GM12873 (cell line): ENCODE data around the gene CD36.

Experiments used
- TF ChIP-seq, protein P1 (sequence below): IDR thresholded peaks from 2 replicates; pipeline ENCODE4 v1.5.1; 2012; ENCODE audit warnings: low read depth, mild to moderate bottlenecking, moderate library complexity, low read length, control low read depth; ENCODE audit not compliant: insufficient read depth; ENCODE audit errors: missing control alignments

Gene CD36

DNA sequence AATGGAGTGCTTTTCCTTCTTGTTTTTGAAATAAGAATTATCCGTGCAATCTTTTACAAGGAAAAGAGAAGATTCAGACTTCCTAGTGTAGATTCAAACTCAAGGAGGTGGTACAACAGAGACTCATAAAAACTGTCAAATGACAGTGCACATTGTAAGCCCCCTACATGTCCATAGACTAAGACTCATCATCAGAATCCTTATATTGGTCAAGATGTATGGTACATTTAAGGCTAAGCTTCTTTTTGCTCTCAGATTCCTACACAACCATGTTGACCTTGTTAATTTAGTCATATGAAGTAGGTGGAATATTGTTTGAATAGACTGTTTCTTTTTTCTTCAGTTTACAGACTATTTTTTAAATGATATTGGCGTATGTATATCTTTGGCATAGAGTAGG, 11.6 kb downstream of the CD36 start:
- TF ChIP-seq, protein P1, sequence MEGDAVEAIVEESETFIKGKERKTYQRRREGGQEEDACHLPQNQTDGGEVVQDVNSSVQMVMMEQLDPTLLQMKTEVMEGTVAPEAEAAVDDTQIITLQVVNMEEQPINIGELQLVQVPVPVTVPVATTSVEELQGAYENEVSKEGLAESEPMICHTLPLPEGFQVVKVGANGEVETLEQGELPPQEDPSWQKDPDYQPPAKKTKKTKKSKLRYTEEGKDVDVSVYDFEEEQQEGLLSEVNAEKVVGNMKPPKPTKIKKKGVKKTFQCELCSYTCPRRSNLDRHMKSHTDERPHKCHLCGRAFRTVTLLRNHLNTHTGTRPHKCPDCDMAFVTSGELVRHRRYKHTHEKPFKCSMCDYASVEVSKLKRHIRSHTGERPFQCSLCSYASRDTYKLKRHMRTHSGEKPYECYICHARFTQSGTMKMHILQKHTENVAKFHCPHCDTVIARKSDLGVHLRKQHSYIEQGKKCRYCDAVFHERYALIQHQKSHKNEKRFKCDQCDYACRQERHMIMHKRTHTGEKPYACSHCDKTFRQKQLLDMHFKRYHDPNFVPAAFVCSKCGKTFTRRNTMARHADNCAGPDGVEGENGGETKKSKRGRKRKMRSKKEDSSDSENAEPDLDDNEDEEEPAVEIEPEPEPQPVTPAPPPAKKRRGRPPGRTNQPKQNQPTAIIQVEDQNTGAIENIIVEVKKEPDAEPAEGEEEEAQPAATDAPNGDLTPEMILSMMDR = no peak

DNA sequence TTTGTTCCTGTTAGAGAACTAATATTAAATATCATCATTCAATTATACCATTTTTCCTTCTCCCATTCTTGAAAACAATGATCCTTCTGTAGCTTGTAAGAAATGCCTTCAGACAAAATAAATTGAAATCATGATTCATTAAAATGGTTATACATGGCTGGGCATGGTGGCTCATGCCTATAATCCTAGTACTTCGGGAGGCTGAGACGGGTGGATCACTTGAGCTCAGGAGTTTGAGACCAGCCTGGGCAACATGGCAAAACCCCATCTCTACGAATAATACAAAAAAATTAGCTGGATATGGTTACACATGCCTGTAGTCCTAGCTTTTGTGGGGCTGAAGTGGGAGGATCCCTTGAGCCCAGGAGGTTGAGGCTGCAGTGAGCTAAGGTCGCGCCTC, 13.0 kb downstream of the CD36 start:
- TF ChIP-seq, protein P1 = no peak

DNA sequence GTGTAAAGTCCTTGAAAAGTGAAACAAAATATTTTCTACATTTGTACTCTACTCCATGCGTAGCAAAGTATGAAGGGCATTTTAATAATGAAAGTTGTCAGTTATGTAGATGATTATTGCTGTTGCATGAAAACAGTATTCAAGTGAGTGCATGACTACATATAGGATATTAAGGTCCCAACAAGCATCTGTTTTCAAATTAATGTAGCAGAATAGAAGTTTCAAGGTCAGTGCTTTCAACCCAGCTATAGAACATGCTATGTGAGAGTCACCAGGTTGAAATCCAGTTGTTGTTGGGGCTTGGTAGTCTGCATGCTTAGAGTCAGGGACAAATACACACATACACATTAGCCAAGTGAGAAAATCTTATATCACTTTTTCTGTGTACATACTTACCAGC, 14.8 kb downstream of the CD36 start:
- TF ChIP-seq, protein P1 = no peak

DNA sequence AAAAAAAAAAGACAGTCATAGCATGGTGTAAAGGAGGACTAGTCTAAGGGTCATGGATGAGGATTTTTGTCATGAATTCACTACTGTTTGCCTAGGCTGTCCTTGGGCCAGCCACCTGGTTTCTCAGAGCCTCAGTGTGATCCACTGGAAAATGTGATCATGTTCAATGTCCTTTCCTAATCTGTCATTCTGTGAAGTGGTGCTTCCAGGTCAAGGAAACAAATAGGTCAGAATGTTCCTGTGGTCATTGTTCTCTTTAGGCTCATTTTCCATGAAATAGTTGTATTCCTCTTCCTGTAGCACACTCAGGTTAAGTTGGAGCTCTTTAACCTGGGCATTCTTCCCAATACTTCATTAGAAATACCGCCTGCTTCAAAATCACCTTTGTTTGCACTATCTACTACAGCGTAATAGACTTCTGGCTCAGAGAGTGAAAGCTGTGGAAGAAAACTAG, 16.5 kb downstream of the CD36 start:
- TF ChIP-seq, protein P1 = no peak

DNA sequence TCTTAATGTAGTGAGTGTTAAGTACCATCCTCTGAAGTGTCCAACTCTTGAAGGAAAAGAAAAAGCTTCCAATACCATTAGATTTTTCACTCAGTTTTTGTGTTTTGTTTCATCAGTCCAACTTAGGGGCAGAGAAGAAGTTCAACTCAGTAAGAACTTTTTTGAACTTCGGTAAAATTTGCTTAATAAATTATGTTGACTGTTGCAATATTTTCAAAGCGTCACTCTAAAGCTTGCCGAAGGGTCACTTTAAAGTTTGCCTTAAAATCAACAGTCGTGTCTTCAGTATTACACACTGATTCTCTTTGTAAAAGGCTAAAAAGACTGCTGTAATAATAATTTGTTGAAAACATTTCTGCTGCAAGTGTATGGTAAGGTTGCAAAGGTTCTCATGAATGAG, 17.6 kb downstream of the CD36 start:
- TF ChIP-seq, protein P1 = no peak

DNA sequence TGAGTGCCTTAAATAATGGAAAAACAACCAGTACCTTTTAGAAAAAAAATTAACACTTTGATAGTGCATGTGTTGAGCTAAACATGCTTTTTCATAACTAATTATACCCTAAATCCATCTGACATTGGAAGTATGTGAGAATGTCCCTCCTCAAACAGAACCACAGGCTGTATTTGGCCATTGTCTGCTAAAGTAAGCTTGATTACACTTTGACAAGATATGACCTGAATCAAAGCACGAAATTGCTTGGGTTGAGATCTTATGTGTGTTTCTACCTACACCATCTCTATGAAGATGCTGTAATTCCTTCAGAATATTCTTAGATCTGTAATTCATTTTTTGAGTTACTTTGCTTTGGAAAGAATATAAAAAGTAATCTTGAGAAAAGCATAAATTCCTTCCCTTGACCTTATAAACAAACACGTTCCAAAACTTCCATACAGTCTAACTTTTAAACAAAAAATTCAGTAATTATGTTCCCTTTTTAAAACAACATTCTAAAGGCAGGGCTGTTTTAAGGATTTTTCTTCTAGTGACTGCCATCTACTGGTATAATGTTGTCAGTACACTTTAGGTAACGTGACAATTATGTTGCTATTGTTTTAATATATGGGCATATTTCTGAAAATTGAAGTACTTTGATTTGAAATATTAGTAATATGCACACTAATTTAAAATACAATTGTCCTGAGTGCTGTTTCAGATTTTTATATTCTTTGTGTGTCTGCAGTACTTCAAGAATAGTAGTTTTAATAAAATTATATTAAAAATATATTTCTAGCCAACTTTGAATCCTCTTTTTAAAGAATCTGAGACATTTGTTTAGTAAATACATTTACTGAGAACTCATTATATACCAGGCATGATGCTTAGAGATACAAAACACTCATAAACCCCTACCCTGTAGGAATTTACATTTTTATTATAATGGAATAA, 20.9 kb downstream of the CD36 start:
- TF ChIP-seq, protein P1 = peak; percentile 48

DNA sequence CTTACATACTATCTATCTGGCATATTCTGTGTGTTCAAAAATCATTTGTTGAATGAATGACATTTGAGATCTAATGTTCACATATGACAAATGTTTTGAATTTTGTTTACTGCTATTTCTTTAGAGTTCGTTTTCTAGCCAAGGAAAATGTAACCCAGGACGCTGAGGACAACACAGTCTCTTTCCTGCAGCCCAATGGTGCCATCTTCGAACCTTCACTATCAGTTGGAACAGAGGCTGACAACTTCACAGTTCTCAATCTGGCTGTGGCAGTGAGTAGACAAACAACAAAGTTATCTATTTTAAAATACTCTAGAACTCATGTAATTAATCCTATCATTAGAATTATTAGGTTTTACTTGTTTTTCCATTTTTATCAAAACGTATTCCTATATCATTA, 22.5 kb downstream of the CD36 start:
- TF ChIP-seq, protein P1 = no peak
